Measurements from ENCODE around the gene CHN2.

GRCh38 chr7:29177963-29178600 lies 16.5 kb upstream of the CHN2 start:
- TF ChIP-seq CTCF (IDR thresholded peaks at IDR 0.05) (no peak), EP300 (IDR thresholded peaks at IDR 0.05) (no peak), POLR2A (IDR thresholded peaks at IDR 0.05) (no peak), POLR2AphosphoS5 (IDR thresholded peaks at IDR 0.05) (no peak)
